ENCODE measurements around the gene BMP7. TPM values are rescaled to one million over a fixed set of nuclear protein-coding genes. Genes with fewer than 3 reads are reported as not detected.
"Not testable (repeated sequence)": the region's sequence is repeated elsewhere in the genome, so short reads cannot be mapped to it uniquely, and the experiment has no call there.

The BMP7 gene
- total and polyA plus RNA-seq, 11 donors = 0.72 to 12.3 (median 3.7) TPM

DNA sequence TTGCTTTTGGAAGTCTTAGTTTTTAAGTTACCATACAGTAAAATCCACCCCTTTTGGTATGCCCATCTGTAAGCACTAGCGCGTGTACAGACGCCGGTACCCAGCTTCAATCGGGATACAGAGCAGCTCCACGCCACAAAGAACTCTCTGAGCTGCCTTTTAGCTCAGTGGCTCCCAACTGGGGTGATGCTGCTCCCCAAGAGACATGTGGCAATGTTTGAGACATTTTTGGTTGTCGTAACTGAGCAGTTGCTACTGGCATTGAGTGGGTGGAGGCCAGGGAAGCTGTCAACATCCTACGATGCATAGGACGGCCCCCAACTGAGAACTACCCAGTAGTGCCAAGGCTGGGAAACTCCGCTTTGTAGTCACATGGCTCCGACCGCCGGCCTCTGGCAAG lies 73.3 kb downstream of the BMP7 start:
- intact Hi-C loops (cut with DNase I) = no loop called here
- Histone ChIP-seq H3K27me3 (peaks cover 0 to 13% (median 0%) of the 10 kb centered on the region in 9 donors), H3K36me3 (no peaks in the 10 kb centered on the region), H3K27ac (no peak overlapping the region), H3K4me1 (no peaks in the 10 kb centered on the region), H3K9me3 (no peaks in the 10 kb centered on the region), H3K4me3 (no peak overlapping the region)
- TF ChIP-seq, protein P1, sequence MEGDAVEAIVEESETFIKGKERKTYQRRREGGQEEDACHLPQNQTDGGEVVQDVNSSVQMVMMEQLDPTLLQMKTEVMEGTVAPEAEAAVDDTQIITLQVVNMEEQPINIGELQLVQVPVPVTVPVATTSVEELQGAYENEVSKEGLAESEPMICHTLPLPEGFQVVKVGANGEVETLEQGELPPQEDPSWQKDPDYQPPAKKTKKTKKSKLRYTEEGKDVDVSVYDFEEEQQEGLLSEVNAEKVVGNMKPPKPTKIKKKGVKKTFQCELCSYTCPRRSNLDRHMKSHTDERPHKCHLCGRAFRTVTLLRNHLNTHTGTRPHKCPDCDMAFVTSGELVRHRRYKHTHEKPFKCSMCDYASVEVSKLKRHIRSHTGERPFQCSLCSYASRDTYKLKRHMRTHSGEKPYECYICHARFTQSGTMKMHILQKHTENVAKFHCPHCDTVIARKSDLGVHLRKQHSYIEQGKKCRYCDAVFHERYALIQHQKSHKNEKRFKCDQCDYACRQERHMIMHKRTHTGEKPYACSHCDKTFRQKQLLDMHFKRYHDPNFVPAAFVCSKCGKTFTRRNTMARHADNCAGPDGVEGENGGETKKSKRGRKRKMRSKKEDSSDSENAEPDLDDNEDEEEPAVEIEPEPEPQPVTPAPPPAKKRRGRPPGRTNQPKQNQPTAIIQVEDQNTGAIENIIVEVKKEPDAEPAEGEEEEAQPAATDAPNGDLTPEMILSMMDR (IDR thresholded peaks at IDR 0.05) = no peak
- no peak for TF ChIP-seq POLR2A (IDR thresholded peaks at IDR 0.05)
- DNase-seq (no peak), ATAC-seq (no peak)
- 87 to 90% (median 88%) methylated on average over 13 of the region's 13 CpGs for WGBS, 4 donors

DNA sequence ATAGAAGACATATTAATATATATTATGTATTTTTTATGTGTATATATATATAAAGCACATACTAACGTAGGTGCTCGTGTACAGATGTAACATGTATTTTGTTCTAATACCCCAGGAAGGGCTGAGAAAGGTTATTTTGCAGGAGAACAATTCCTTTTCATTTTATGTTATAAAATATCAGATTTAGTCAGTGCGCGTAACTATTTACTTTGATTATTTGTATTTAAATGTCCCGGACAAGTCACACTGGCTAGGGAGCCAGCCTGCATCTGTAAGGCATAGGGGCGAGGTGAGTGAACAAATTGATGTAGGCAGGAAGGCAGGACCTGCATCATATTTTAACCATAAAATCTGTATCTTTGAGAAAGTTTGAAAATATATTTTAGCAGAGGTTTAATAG lies 74.1 kb downstream of the BMP7 start:
- no peak overlapping the region for H3K4me3 ChIP-seq
- no peak overlapping the region for H3K27ac ChIP-seq
- H3K4me1 ChIP-seq = no peaks in the 10 kb centered on the region
- DNase-seq = no peak
- no peaks in the 10 kb centered on the region for H3K36me3 ChIP-seq
- TF ChIP-seq, protein P1 (IDR thresholded peaks at IDR 0.05) = no peak
- TF ChIP-seq POLR2A (IDR thresholded peaks at IDR 0.05) = no peak
- H3K9me3 ChIP-seq = no peaks in the 10 kb centered on the region
- intact Hi-C loops (cut with DNase I) = no loop called here
- no peak for ATAC-seq
- peaks cover 0 to 8% (median 0%) of the 10 kb centered on the region in 9 donors for H3K27me3 ChIP-seq
- 88 to 93% (median 91%) methylated on average over 6 of the region's 6 CpGs for WGBS, 4 donors

DNA sequence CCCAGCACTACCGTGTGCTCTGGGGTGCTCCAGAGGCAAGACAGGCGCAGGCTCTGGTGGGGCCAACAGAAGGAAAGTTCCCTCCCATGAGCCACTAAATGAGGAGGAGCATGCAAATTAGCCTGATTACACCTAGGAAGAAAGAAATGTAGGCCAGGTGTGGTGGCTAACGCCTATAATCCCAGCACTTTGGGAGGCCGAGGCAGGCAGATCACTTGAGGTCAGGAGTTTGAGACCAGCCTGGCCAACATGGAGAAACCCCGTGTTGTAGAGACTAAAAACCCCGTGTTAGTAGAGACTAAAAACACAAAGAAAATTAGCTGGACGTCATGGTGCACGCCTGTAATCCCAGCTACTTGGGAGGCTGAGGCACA lies 75.2 kb downstream of the BMP7 start:
- H3K4me1 ChIP-seq; intact Hi-C loops (cut with DNase I); H3K9me3 ChIP-seq; DNase-seq; H3K36me3 ChIP-seq; H3K4me3 ChIP-seq; H3K27me3 ChIP-seq; H3K27ac ChIP-seq; ATAC-seq: not testable (repeated sequence)
- WGBS, 4 donors = 91 to 94% (median 92%) methylated on average over 8 of the region's 8 CpGs

DNA sequence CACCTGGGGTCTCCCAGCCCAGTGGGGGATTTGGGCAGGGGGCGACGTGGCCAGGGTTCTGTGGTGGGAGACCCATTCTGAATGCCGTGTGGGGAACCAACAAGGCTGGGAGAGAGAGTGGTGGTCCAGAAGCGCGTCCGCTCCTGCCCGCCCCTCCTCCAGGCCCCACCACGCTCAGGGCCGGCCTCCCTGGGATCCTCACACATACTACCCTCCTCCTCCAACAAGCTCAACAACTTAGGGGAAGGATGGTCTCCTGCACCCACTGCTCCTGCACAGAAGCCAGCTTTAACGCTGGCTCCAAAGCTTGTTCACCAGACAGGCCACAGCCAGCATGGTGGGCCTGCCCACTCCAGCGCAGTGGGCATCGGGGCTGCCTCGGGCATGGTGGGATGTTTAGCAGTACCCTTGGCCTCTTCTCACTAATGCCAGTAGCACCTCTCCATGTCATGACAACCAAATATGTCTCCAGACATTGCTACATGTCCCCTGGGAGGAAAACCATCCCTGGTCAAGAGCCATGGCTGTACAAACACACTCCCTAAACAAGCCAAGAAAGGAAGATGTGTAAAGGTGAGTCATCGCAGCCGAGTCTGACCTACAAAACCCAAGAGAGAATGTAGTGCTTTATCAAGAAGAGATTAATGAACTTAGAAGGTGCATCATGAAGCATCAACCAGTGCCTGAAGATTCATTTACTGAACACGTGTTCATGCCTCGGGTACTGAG lies 75.7 kb downstream of the BMP7 start:
- 90 to 92% (median 91%) methylated on average over 17 of the region's 17 CpGs for WGBS, 4 donors
- Histone ChIP-seq H3K4me1 (no peaks in the 10 kb centered on the region), H3K9me3 (no peaks in the 10 kb centered on the region), H3K27ac (no peak overlapping the region), H3K4me3 (no peak overlapping the region), H3K27me3 (no peaks in the 10 kb centered on the region), H3K36me3 (no peaks in the 10 kb centered on the region)
- intact Hi-C loops (cut with DNase I) = no loop called here
- ATAC-seq (no peak), DNase-seq (no peak)
- TF ChIP-seq POLR2A (IDR thresholded peaks at IDR 0.05) = no peak
- TF ChIP-seq, protein P1 (IDR thresholded peaks at IDR 0.05) = no peak

DNA sequence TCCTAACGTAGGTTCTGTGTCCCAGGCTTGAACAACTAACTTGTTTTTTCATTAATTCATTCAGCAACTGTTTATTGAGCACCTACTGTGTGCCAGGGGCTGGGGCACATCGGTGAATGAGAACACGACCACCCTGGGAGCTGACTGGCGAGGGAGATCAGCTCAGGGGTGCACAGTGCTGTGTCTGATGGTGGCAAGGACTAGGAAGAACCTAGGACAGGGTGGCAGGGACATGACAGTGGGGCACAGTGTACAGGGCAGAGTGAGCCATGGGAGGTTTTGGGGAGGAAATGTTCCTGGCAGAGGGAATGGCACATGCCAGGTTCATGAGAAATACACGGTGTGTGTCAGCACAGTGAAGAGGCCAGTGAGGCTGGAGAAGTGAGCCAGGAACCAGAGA lies 76.7 kb downstream of the BMP7 start:
- TF ChIP-seq, protein P1 (IDR thresholded peaks at IDR 0.05) = no peak
- TF ChIP-seq POLR2A (IDR thresholded peaks at IDR 0.05) = no peak
- intact Hi-C loops (cut with DNase I) = loop anchor here in 1 of 10 donors (10.0 kb wide), 1 partner anchor 45 kb away; no protein-coding TSS in a partner anchor
- ATAC-seq (no peak), DNase-seq (no peak)
- Histone ChIP-seq H3K9me3 (no peaks in the 10 kb centered on the region), H3K27ac (no peak overlapping the region), H3K4me1 (no peaks in the 10 kb centered on the region), H3K36me3 (no peaks in the 10 kb centered on the region), H3K27me3 (no peaks in the 10 kb centered on the region), H3K4me3 (no peak overlapping the region)
- 83 to 90% (median 88%) methylated on average over 5 of the region's 5 CpGs for WGBS, 4 donors
